Activated T-cell treated with anti-CD3 and anti-CD28 coated beads, Interleukin-2, amount 50 U/mL, for 24 hours (primary cell): ENCODE results near the gene AMDHD2.
A peak's percentile ranks its signal among the peaks of the same experiment; 100 is the strongest.

Experiments
- DNase-seq: peaks from one replicate; pipeline ENCODE4 v3.0.0-alpha.2; 2020
- H3K27ac Mint-ChIP-seq: 2 replicates; pipeline ENCODE4 v1.8.0; 2020; ENCODE audit warnings: mild to moderate bottlenecking, mixed read lengths
- H3K27me3 Mint-ChIP-seq: 2 replicates; pipeline ENCODE4 v1.8.0; 2020; ENCODE audit warnings: mixed read lengths
- H3K36me3 Mint-ChIP-seq: 2 replicates; pipeline ENCODE4 v1.8.0; 2020; ENCODE audit warnings: low read depth, mixed read lengths
- H3K4me1 Mint-ChIP-seq: 2 replicates; pipeline ENCODE4 v1.8.0; 2020; ENCODE audit warnings: low read depth, mixed read lengths
- H3K4me3 Mint-ChIP-seq: 2 replicates; pipeline ENCODE4 v1.8.0; 2020; ENCODE audit warnings: mild to moderate bottlenecking, moderate library complexity, mixed read lengths
- H3K9me3 Mint-ChIP-seq: 2 replicates; pipeline ENCODE4 v1.8.0; 2020; ENCODE audit warnings: mixed read lengths

AMDHD2 gene

DNA sequence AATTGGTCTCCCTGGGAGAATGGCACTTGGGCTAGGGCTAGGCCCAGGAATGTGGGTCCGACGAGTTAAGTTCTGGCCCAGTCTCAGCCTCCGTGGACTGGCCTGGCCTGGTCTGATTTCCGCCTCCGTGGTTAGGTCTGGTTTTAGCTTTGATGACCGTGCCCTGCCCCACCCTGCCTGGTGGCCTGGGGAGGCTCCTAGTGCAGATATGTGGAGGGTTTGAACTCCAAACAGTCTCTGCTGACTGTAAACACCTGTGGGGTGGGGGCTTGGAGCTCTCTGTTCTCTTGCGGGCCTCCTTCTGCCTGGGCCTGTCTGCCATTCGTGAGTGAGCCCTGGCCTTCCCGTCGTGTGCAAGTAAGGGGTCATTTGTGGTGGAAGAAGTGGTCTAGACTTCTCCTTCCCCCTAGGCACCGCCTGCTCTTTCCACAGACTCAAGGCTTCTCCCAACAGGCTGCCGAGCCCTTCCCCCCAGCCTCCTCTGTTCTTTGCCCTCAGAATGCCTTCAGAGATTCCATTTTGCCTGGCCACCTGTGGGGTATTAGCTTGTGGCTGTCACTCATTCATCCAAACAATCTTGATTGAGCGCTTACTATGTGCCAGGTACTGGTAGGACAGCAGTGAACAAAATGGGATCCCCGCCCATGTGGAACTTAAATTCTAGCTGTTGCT is 4.9 kb upstream of the AMDHD2 start:
- H3K27me3 Mint-ChIP-seq: no peaks in the 10 kb centered on the region
- no peak for DNase-seq
- peaks cover 37% of the 10 kb centered on the region for H3K36me3 Mint-ChIP-seq
- H3K4me1 Mint-ChIP-seq: peaks cover 60% of the 10 kb centered on the region
- H3K9me3 Mint-ChIP-seq: no peaks in the 10 kb centered on the region
- H3K4me3 Mint-ChIP-seq: peak overlapping the region; percentile 96
- peak overlapping the region; percentile 97 for H3K27ac Mint-ChIP-seq

DNA sequence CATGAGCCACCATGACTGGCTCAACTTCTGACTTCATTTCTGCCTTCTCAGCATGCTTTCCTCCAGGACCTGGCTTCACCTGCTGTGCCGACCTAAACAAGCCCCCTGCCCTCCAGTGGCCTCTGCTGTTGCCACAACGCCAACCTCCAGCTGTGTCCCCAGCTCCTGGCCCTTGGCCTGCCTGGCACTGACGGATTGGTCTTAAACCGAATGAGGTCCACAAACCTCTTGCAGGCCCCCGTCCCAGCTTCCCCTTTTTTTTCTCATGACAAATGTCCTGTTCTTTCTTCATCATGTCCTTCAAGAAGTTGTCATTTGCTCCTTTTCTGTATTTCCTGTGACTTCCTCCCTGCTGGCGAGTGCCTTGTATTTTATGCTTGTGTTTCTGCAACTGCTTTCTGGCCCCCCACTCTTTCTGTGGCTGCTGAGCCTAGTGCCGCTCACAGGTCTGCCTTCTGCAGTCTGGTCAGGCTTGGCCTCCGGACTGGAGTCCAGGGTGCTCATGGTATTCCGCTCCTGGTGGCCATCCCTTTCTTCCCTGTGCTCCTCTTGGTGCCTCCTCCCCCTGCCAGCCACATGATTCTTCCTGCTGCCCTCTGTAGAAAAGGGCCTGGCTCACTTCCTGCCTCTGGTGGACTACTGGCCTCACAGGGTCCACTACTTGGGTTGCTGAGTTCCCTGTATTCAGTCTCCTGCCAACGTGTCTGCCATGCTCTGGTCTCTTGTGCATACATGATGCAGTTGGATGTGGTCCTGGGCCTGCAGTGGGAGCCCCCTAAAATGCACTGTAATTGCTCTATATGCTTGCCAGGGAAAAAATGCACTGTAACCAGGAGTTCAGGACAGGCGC is 3.6 kb upstream of the AMDHD2 start:
- peaks cover 48% of the 10 kb centered on the region for H3K36me3 Mint-ChIP-seq

DNA sequence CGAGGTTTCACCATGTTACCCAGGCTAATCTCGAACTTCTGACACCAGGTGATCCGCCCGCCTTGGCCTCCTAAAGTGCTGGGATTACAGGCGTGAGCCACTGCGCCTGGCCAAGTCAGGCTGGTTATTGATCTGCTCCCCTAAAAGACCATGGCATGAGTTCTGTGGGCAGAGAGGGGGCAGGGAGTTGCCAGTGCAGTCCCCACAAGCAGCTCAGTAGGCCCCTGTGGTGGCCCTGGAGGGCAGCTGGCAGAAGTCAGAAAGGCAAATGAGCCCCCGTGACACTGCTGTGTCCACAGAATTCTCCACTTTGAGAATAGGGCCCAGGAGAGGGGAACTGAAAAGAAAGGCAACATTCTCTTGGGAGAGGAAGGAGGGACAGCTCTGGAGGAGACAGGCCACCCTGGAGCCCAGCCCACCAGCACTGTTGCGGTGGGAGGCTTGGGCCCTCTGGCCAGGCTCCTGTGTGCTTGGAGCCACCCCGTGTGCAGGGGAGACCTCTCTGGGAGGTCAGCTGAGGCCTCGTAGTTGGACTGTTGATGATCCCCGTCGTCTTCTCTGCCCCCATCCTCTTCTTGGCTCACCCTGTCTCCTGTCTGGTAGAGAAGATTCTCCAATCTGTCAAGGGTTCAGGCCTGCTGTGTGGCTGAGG is 2.1 kb upstream of the AMDHD2 start:
- H3K4me3 Mint-ChIP-seq: no peak overlapping the region

More for the DNA sequence above, 3.6 kb upstream of the AMDHD2 start:
- H3K27me3 Mint-ChIP-seq: no peaks in the 10 kb centered on the region
- H3K9me3 Mint-ChIP-seq: no peaks in the 10 kb centered on the region
- peak overlapping the region; percentile 97 for H3K27ac Mint-ChIP-seq
- no peak for DNase-seq
- H3K4me3 Mint-ChIP-seq: peak overlapping the region; percentile 96
- peaks cover 68% of the 10 kb centered on the region for H3K4me1 Mint-ChIP-seq

DNA sequence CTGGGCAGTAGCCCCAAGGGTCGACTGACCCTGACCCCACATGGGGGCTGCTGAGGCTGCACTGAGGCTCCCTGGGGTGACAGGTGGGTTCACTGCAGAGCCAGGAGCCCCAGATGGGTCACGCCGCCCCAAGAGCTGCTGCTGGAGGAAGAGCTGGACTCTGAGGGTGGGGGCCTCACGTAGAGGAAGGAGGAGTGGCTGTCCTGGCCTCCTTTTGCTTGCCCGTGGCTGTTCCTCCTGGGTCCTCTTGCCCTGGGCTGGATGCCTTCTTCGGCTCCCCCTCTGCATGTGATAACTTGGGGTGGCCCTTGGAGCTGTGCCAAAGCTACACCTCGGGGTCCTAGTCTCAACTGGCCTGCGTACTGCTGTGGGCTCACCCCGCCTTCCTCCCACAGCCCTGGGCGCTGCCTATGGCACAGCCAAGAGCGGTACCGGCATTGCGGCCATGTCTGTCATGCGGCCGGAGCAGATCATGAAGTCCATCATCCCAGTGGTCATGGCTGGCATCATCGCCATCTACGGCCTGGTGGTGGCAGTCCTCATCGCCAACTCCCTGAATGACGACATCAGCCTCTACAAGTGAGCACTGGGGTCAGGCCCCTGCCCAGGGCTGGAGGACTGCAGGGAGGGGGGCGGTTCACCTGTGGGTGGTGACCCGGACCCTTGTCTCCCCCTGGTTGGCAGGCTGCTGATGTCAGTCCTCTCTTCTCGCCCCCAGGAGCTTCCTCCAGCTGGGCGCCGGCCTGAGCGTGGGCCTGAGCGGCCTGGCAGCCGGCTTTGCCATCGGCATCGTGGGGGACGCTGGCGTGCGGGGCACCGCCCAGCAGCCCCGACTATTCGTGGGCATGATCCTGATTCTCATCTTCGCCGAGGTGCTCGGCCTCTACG is 1.1 kb upstream of the AMDHD2 start:
- Mint-ChIP-seq H3K27ac (peak overlapping the region; percentile 97), H3K4me1 (peaks cover 58% of the 10 kb centered on the region), H3K27me3 (no peaks in the 10 kb centered on the region), H3K36me3 (peaks cover 63% of the 10 kb centered on the region), H3K9me3 (no peaks in the 10 kb centered on the region), H3K4me3 (peak overlapping the region; percentile 72)
- DNase-seq: no peak

More for the DNA sequence above, 2.1 kb upstream of the AMDHD2 start:
- no peaks in the 10 kb centered on the region for H3K9me3 Mint-ChIP-seq
- H3K4me1 Mint-ChIP-seq: peaks cover 59% of the 10 kb centered on the region
- H3K27me3 Mint-ChIP-seq: no peaks in the 10 kb centered on the region
- no peak for DNase-seq
- peak overlapping the region; percentile 97 for H3K27ac Mint-ChIP-seq
- peaks cover 55% of the 10 kb centered on the region for H3K36me3 Mint-ChIP-seq

DNA sequence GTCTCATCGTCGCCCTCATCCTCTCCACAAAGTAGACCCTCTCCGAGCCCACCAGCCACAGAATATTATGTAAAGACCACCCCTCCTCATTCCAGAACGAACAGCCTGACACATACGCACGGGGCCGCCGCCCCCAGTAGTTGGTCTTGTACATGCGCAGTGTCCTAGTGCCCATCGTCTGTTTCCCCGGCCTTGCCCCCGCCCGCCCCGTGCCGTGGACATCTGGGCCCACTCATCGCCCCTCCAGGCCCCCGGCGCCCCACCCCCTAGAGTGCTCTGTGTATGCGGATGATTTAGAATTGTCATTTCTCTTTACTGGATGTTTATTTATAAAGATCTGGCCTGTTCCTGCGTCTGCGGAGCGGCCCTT is 475 bp upstream of the AMDHD2 start:
- Mint-ChIP-seq H3K4me1 (peaks cover 58% of the 10 kb centered on the region), H3K36me3 (peaks cover 67% of the 10 kb centered on the region), H3K9me3 (no peaks in the 10 kb centered on the region), H3K27ac (peak overlapping the region; percentile 93), H3K4me3 (peak overlapping the region; percentile 72), H3K27me3 (no peaks in the 10 kb centered on the region)
- DNase-seq: no peak

DNA sequence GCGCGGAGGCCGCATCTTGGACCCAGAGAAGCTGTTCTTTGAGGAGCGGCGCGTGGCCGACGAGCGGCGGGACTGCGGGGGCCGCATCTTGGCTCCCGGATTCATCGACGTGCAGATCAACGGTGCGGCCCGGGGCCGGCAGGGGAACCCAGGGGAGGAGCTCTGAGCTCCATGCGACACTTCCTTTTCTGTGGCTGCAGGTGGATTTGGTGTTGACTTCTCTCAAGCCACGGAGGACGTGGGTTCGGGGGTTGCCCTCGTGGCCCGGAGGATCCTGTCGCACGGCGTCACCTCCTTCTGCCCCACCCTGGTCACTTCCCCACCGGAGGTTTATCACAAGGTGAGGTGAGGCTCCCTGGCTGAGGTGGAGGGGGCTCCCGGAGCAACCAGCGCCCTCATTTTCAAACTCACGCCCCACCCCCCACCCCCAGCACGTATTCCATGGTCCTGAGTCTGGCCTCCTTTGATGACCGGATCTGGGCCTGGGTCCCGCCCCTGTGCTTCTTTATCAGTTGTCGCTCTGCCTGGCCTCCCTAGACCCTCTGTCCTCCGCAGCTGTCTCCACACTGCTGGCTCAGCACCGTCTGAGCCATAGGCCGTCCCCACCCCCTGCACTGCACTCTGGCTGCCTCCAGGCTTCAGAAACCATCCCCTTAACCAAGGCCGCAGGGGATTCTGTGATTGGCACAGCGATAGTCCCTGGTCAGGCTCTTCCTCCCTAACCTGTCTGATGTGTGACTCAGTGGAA is 787 bp downstream of the AMDHD2 start:
- peak overlapping the region; percentile 86 for H3K4me3 Mint-ChIP-seq
- H3K27ac Mint-ChIP-seq: peak overlapping the region; percentile 95
- no peaks in the 10 kb centered on the region for H3K9me3 Mint-ChIP-seq
- peaks cover 64% of the 10 kb centered on the region for H3K36me3 Mint-ChIP-seq
- H3K4me1 Mint-ChIP-seq: peaks cover 50% of the 10 kb centered on the region
- peak; percentile 60 for DNase-seq
- H3K27me3 Mint-ChIP-seq: no peaks in the 10 kb centered on the region

DNA sequence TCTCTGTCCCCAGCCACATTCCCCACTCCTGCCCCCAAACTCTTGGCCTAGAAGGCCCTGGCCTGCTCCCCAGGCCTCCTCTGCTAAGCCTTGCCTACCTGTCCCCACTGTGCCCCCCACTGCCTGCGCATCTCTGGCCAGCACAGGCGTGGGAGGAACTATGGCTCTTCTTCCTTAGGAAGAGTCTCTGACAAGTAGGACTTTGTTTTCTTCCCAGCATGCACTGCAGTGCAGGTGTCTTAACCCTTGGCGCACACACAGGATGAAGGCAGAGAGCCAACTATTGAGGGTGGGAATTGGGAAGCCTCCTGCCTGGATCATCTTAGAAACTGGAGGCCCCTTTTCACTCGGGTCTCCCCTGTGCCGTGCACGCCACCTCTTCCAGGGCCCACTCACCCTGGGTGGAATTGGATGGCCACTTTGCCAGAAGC is 3.6 kb downstream of the AMDHD2 start:
- Mint-ChIP-seq H3K9me3 (no peaks in the 10 kb centered on the region), H3K36me3 (peaks cover 71% of the 10 kb centered on the region), H3K27me3 (no peaks in the 10 kb centered on the region), H3K27ac (peak overlapping the region; percentile 47), H3K4me3 (no peak overlapping the region), H3K4me1 (peaks cover 25% of the 10 kb centered on the region)
- DNase-seq: no peak

DNA sequence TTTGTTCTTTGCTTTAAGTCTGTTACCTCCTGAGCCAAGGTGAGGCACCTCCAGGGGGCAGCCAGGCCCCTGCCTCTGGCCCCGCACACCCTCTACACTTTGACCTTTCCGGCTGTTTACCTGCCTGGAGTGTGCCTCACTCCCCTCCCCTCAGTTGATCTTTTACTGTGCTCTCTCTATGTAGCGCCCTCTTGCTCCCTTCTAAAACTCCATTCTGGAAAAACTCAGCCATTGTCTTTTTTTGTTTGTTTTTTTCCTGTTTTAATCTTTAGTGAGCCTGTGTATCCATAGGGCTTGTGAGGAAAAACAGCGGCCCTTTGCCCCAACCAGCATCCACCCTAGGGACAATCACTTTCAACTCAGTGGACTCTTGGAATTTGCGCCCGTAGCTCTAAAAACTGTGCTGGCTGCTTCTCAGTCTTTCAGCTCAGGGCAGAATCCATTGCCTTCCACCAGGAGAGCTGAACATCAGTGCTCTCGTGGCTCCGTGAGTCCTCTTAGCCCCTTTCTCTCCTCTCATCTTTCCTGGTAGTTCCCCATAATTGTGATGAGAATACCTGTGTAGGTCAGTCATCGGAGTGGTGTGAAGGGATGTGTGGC is 4.3 kb downstream of the AMDHD2 start:
- Mint-ChIP-seq H3K36me3 (peaks cover 73% of the 10 kb centered on the region), H3K4me1 (peaks cover 20% of the 10 kb centered on the region)

DNA sequence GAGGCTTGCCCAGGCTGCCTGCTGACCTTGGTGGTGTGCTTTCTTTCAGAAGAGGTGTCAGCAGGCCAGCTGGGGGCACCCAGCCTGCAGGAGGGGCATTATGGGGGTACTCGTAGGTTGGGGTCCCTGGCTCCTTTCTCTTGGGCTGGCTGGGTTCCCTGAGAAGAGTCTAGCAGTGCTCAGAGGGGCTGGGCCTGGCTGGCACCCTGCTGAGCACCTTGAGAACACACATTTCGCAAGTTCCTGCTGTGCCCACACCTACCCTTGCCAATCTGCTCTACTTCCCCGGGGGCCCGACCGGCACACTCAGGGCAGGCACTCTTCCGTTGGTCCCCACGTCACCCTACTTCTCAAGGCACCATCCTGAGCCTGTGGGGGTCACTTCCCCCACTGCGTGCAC is 6.0 kb downstream of the AMDHD2 start:
- Mint-ChIP-seq H3K27ac (peak overlapping the region; percentile 18), H3K4me3 (no peak overlapping the region), H3K4me1 (peaks cover 14% of the 10 kb centered on the region), H3K27me3 (no peaks in the 10 kb centered on the region), H3K36me3 (peaks cover 74% of the 10 kb centered on the region), H3K9me3 (no peaks in the 10 kb centered on the region)
- DNase-seq: no peak

More for the DNA sequence above, 4.3 kb downstream of the AMDHD2 start:
- DNase-seq: no peak
- Mint-ChIP-seq H3K9me3 (no peaks in the 10 kb centered on the region), H3K27me3 (no peaks in the 10 kb centered on the region), H3K27ac (peak overlapping the region; percentile 38), H3K4me3 (no peak overlapping the region)

DNA sequence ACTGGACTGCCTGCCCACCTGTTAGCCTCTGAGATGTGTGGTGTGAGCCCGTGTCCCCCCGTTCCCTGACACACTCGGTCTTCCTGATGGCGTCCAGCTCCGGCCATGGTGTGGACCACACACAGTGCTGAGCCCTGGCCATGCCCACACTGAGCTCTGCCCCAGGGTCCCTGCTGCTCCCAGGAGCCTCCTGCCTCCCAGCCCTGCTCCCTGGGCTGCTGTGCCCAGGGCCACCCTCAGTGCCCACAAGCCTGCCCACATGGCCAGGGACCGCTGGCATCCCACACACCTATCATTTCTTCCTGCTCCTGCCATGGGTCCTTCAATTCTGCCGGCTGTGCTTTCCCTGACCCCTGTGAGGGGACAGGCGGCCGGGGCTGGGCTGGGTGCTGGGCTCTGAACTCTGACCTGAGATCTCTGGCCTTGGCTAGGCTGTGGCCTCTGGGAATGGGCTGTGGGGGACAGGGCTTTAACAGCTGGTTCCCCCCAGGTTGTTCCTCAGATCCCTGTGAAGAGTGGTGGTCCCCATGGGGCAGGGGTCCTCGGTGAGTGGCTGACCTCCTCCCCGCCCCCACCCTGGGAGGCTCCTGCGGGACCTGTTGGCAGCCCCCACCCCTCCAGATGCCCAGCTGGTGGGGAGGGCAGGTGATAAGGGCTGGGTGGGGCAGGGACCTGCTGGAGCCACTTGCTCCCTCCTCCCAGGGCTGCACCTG is 7.1 kb downstream of the AMDHD2 start:
- Mint-ChIP-seq H3K9me3 (no peaks in the 10 kb centered on the region), H3K27me3 (no peaks in the 10 kb centered on the region), H3K4me1 (peaks cover 15% of the 10 kb centered on the region), H3K36me3 (peaks cover 67% of the 10 kb centered on the region), H3K27ac (no peak overlapping the region), H3K4me3 (no peak overlapping the region)
- DNase-seq: no peak

DNA sequence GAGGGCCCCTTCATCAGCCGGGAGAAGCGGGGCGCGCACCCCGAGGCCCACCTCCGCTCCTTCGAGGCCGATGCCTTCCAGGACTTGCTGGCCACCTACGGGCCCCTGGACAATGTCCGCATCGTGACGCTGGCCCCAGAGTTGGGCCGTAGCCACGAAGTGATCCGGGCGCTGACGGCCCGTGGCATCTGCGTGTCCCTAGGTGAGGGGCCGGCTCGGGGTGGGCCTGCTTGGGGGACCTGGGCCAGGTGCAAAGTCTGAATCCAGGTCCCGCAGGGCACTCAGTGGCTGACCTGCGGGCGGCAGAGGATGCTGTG is 7.6 kb downstream of the AMDHD2 start:
- H3K36me3 Mint-ChIP-seq: peaks cover 66% of the 10 kb centered on the region
- no peaks in the 10 kb centered on the region for H3K9me3 Mint-ChIP-seq
- DNase-seq: no peak
- no peak overlapping the region for H3K4me3 Mint-ChIP-seq
- H3K4me1 Mint-ChIP-seq: peaks cover 20% of the 10 kb centered on the region
- H3K27ac Mint-ChIP-seq: no peak overlapping the region
- no peaks in the 10 kb centered on the region for H3K27me3 Mint-ChIP-seq

DNA sequence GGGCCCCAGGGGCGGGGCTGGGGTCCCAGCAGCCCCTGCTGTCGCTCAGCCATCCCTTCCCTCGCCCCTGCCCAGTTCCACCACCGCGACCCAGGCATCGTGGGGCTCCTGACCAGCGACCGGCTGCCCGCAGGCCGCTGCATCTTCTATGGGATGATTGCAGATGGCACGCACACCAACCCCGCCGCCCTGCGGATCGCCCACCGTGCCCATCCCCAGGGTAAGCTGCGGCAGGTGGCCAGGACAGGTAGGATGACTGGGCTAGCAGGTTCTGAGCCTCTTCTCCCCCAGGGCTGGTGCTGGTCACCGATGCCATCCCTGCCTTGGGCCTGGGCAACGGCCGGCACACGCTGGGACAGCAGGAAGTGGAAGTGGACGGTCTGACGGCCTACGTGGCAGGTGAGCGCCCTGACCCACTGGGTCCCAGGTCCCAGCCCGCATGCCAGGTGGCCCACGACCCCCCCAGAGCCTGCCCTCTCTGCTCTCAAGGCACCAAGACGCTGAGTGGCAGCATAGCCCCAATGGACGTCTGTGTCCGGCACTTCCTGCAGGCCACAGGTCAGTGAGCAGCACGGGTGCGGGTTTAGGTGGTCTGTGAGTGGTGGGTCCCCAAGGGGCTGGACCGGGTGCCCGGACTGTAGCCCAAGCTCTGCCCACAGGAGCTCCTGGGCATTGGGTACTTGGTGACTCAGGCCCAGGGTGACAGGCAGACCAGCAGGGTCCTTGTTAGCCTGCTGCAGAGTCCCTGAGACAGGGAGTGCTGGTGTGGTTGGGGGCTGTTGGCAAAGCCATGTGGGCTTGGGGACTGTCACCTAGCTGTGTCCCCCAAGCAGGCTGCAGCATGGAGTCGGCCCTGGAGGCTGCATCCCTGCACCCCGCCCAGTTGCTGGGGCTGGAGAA is 8.2 kb downstream of the AMDHD2 start:
- Mint-ChIP-seq H3K36me3 (peaks cover 60% of the 10 kb centered on the region), H3K27ac (no peak overlapping the region), H3K9me3 (no peaks in the 10 kb centered on the region), H3K27me3 (no peaks in the 10 kb centered on the region), H3K4me3 (no peak overlapping the region), H3K4me1 (peaks cover 23% of the 10 kb centered on the region)
- no peak for DNase-seq
